Measurements from ENCODE around the gene NOBOX. TPM values are rescaled to one million over a fixed set of nuclear protein-coding genes. Genes with fewer than 3 reads are reported as not detected.
A peak's percentile ranks its signal among the peaks of the same experiment; 100 is the strongest.

NOBOX gene
- total RNA-seq, 2 donors from 2014 or later = not detected

- H3K27me3 ChIP-seq = no peaks in the 10 kb centered on the region
- H3K4me1 ChIP-seq = peaks cover 0 to 6% of the 10 kb centered on the region in 2 donors
- H3K27ac ChIP-seq = no peak overlapping the region
- no peak for TF ChIP-seq CTCF (IDR thresholded peaks at IDR 0.05)
- H3K9me3 ChIP-seq = no peaks in the 10 kb centered on the region
- no peak for DNase-seq (ENCODE audit: low spot score)
- no peaks in the 10 kb centered on the region for H3K36me3 ChIP-seq
- no peak overlapping the region for H3K4me3 ChIP-seq
Measured at GRCh38 chr7:144391014-144391413, 12.5 kb downstream of the NOBOX start.

- H3K4me1 ChIP-seq = peaks cover 0 to 6% of the 10 kb centered on the region in 2 donors
- no peak overlapping the region for H3K4me3 ChIP-seq
- H3K27me3 ChIP-seq = no peaks in the 10 kb centered on the region
- DNase-seq (ENCODE audit: low spot score) = peak; percentile 36
- no peaks in the 10 kb centered on the region for H3K9me3 ChIP-seq
- no peak for TF ChIP-seq CTCF (IDR thresholded peaks at IDR 0.05)
- H3K36me3 ChIP-seq = no peaks in the 10 kb centered on the region
- no peak overlapping the region for H3K27ac ChIP-seq
Measured at GRCh38 chr7:144390481-144390880, 13.0 kb downstream of the NOBOX start.

- no peaks in the 10 kb centered on the region for H3K36me3 ChIP-seq
- no peaks in the 10 kb centered on the region for H3K9me3 ChIP-seq
- no peak for TF ChIP-seq CTCF (IDR thresholded peaks at IDR 0.05)
- no peak overlapping the region for H3K4me3 ChIP-seq
- DNase-seq (ENCODE audit: low spot score) = no peak
- peaks cover 0 to 6% of the 10 kb centered on the region in 2 donors for H3K4me1 ChIP-seq
- H3K27ac ChIP-seq = no peak overlapping the region
- H3K27me3 ChIP-seq = no peaks in the 10 kb centered on the region
Measured at GRCh38 chr7:144388950-144389349, 14.5 kb downstream of the NOBOX start.

- DNase-seq (ENCODE audit: low spot score) = no peak
- Histone ChIP-seq H3K36me3 (no peaks in the 10 kb centered on the region), H3K4me3 (no peak overlapping the region), H3K27me3 (no peaks in the 10 kb centered on the region), H3K27ac (no peak overlapping the region), H3K9me3 (no peaks in the 10 kb centered on the region), H3K4me1 (peaks cover 0 to 2% of the 10 kb centered on the region in 2 donors)
- TF ChIP-seq CTCF (IDR thresholded peaks at IDR 0.05) = no peak
Measured at GRCh38 chr7:144386741-144387140, 16.8 kb downstream of the NOBOX start.

GRCh38 chr7:144384555-144385245 is 18.8 kb downstream of the NOBOX start:
- Histone ChIP-seq H3K4me1 (no peaks in the 10 kb centered on the region), H3K27ac (no peak overlapping the region), H3K4me3 (no peak overlapping the region), H3K36me3 (no peaks in the 10 kb centered on the region), H3K9me3 (no peaks in the 10 kb centered on the region), H3K27me3 (no peaks in the 10 kb centered on the region)
- no peak for TF ChIP-seq CTCF (IDR thresholded peaks at IDR 0.05)
- peak; percentile 28 for DNase-seq (ENCODE audit: low spot score)

GRCh38 chr7:144384071-144384470 is 19.4 kb downstream of the NOBOX start:
- no peak for TF ChIP-seq CTCF (IDR thresholded peaks at IDR 0.05)
- H3K36me3 ChIP-seq = no peaks in the 10 kb centered on the region
- H3K27ac ChIP-seq = no peak overlapping the region
- H3K4me3 ChIP-seq = no peak overlapping the region
- H3K9me3 ChIP-seq = no peaks in the 10 kb centered on the region
- H3K27me3 ChIP-seq = no peaks in the 10 kb centered on the region
- H3K4me1 ChIP-seq = no peaks in the 10 kb centered on the region
- DNase-seq (ENCODE audit: low spot score) = no peak
